SKM-1 (cell line): ENCODE measurements around the gene NME7.

ENCODE experiments used
- DNase-seq: peaks from one replicate; lab custom pipeline; 2025; ENCODE audit not compliant: unreplicated experiment; lab: John Stamatoyannopoulos, UW

Gene NME7

DNA sequence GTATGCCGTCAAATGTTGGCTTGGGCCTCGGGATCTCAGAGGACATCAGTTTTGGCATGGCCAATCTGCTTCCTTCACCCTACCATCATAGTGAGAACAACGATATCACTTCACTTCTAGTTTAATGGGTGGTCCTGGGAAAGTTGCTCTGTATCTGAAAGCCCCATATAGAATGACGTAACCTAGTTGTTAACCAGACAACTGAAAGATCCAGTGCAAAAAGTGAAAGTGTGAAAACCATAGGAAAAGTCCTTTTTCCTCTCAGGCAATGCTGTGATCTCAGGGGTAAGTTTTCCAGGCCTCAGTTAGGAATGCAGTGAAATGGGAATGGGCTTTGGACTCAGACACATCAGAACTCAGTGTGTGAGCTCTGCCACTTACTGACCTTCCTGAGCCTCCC is 279.7 kb downstream of the NME7 start:
- DNase-seq, result no peak

DNA sequence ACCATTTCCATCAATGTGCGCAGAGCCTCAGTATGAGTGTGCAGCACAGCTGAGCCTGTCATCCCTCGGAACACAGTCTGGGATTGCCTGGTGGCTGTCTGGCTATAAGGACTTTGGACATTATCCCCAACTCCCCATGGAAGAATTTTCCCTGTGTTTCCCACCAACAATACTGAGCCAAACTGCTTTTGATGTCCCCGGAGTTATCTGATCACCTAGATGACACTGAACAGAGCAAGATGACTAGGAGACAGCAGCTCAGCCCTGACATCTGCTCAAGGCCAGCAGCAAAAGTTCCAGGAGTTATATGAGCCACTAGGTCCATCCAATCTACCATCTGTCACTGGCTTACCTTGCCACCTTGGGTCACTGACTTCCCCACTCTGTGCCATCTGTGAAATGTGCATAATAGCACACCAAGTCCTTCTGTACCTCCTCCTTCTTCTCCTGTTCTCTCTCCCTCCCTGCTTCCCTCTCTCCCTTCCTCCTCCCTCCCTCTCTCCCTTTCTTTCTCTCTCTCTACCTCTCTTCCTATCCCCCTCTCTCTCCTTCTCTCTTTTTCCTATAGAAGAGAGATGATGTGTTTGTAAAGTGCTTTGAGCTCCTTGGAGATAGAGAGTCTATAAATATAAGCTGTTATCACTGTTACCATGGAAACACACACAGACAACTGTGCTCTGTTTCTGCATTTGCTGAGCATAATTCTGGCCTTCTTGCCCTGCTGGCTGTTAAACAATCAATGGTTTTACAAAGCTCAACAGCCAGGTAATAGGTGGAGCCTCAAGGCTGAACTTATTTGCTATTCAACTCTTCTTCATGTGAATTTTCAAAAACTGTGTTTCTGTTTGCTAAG is 280.8 kb downstream of the NME7 start:
- no peak for DNase-seq

DNA sequence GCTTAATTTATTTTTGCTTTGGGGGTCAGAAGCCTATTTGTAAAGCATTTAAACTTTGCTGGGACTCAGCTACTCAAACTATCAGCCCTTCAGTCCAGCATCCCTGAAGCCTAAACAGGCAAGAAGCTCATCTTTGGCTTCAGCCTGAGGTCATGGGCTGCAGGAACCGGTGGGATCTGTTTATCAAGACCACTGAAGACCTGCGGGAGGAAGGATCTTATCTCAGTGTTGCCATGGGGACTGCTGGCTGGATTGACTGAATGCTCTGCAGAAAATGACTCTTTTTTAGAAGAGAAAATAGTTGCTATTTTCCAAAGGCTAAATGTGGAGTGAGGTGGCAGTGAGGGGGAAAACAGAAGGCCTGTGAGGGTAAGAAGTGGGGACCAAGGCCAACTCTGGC is 281.7 kb downstream of the NME7 start:
- no peak for DNase-seq
